ENCODE results near the gene CST3.
"Not testable (repeated sequence)": the region's sequence is repeated elsewhere in the genome, so short reads cannot be mapped to it uniquely, and the experiment has no call there.

The CST3 gene

GRCh38 chr20:23643659-23644058 lies 5.9 kb upstream of the CST3 start:
- DNase-seq (ENCODE audit: low read depth, low spot score): no peak

- no peak for DNase-seq (ENCODE audit: low read depth, low spot score)
Measured at GRCh38 chr20:23641936-23642751, 4.4 kb upstream of the CST3 start.

GRCh38 chr20:23640671-23641667 lies 3.2 kb upstream of the CST3 start:
- DNase-seq (ENCODE audit: low read depth, low spot score): no peak

GRCh38 chr20:23640018-23640601 lies 2.4 kb upstream of the CST3 start:
- DNase-seq (ENCODE audit: low read depth, low spot score): no peak

GRCh38 chr20:23639490-23639958 lies 1.8 kb upstream of the CST3 start:
- no peak for DNase-seq (ENCODE audit: low read depth, low spot score)

GRCh38 chr20:23638309-23638708 lies 554 bp upstream of the CST3 start:
- no peak for DNase-seq (ENCODE audit: low read depth, low spot score)

GRCh38 chr20:23636908-23637281 lies 860 bp downstream of the CST3 start:
- DNase-seq (ENCODE audit: low read depth, low spot score): no peak

- DNase-seq (ENCODE audit: low read depth, low spot score): no peak
Measured at GRCh38 chr20:23636182-23636907, 1.4 kb downstream of the CST3 start.

GRCh38 chr20:23635768-23636090 lies 2.0 kb downstream of the CST3 start:
- DNase-seq (ENCODE audit: low read depth, low spot score): not testable (repeated sequence)

- DNase-seq (ENCODE audit: low read depth, low spot score): no peak
Measured at GRCh38 chr20:23634985-23635767, 2.6 kb downstream of the CST3 start.

- no peak for DNase-seq (ENCODE audit: low read depth, low spot score)
Measured at GRCh38 chr20:23634044-23634801, 3.5 kb downstream of the CST3 start.

- no peak for DNase-seq (ENCODE audit: low read depth, low spot score)
Measured at GRCh38 chr20:23632711-23633573, 4.8 kb downstream of the CST3 start.

- no peak for DNase-seq (ENCODE audit: low read depth, low spot score)
Measured at GRCh38 chr20:23631981-23632710, 5.6 kb downstream of the CST3 start.

GRCh38 chr20:23631226-23631822 lies 6.4 kb downstream of the CST3 start:
- no peak for DNase-seq (ENCODE audit: low read depth, low spot score)

GRCh38 chr20:23630392-23630849 lies 7.3 kb downstream of the CST3 start:
- DNase-seq (ENCODE audit: low read depth, low spot score): no peak

GRCh38 chr20:23629542-23630391 lies 8.0 kb downstream of the CST3 start:
- DNase-seq (ENCODE audit: low read depth, low spot score): no peak

GRCh38 chr20:23629017-23629541 lies 8.7 kb downstream of the CST3 start:
- DNase-seq (ENCODE audit: low read depth, low spot score): no peak
